CD4-positive, alpha-beta T cell (primary cell): ENCODE measurements around the gene ADH5. TPM values are rescaled to one million over a fixed set of nuclear protein-coding genes. Genes with fewer than 3 reads are reported as not detected.

Experiments used
- ATAC-seq: fragments of 200-7000 bp; cut with Tn5 transposase; one replicate; pipeline ENCODE4 v1.10.0; 2022; ENCODE audit warnings: mild to moderate bottlenecking; ENCODE audit not compliant: poor library complexity
- CTCF ChIA-PET: fragments of 350-600 bp; sonication (Branson Sonifier 250); formaldehyde crosslinking; loops from one replicate; lab custom pipeline; 2021; ENCODE audit warnings: antibody characterized with exemption, inconsistent platforms; lab: Charles Lee
- POLR2A ChIA-PET: fragments of 350-600 bp; sonication (Branson Sonifier 250); formaldehyde crosslinking; loops from one replicate; lab custom pipeline; 2021; ENCODE audit warnings: antibody characterized with exemption, inconsistent platforms; lab: Charles Lee
- DNase-seq, 14 experiments: peaks; one replicate each; pipeline ENCODE4 v3.0.0-alpha.2; 2013 to 2020; ENCODE audit warnings: mixed read lengths in 2 of 14
- H3K27ac ChIP-seq, 2 donors: one replicate each; pipeline versions ENCODE4 v1.5.1 to v1.7.0; 2013; ENCODE audit warnings: low read length in 2 of 2, low read depth in 1 of 2, mild to moderate bottlenecking in 1 of 2
- H3K27me3 ChIP-seq, 2 experiments: 1 replicate in 1 of 2; 2 replicates in 1 of 2; pipeline versions ENCODE4 v1.6.1 to v1.7.0; 2013; ENCODE audit warnings: low read length in 2 of 2, control low read depth in 1 of 2, mild to moderate bottlenecking in 1 of 2, moderate library complexity in 1 of 2; ENCODE audit not compliant: insufficient read depth in 2 of 2, control insufficient read depth in 1 of 2
- H3K36me3 ChIP-seq: one replicate; pipeline ENCODE4 v1.6.1; 2013; ENCODE audit warnings: low read length, control low read depth; ENCODE audit not compliant: insufficient read depth
- H3K4me1 ChIP-seq: one replicate; pipeline ENCODE4 v1.6.1; 2013; ENCODE audit warnings: low read length, control low read depth; ENCODE audit not compliant: insufficient read depth
- H3K4me3 ChIP-seq: one replicate; pipeline ENCODE4 v1.5.1; 2013; ENCODE audit warnings: mild to moderate bottlenecking, low read length, moderate library complexity
- H3K9me3 ChIP-seq, 2 experiments: 1 replicate in 1 of 2; 2 replicates in 1 of 2; pipeline versions ENCODE4 v1.6.1 to v1.7.0; 2013; ENCODE audit warnings: low read length in 2 of 2, mild to moderate bottlenecking in 2 of 2, control low read depth in 1 of 2, moderate library complexity in 1 of 2; ENCODE audit not compliant: control insufficient read depth in 1 of 2, insufficient read depth in 1 of 2
- H3K27ac Mint-ChIP-seq: one replicate; pipeline ENCODE4 v1.8.0; 2020; ENCODE audit warnings: mixed read lengths
- H3K27me3 Mint-ChIP-seq: one replicate; pipeline ENCODE4 v1.8.0; 2021; ENCODE audit warnings: mixed read lengths
- H3K36me3 Mint-ChIP-seq: one replicate; pipeline ENCODE4 v1.8.0; 2021; ENCODE audit warnings: low read depth, mixed read lengths
- H3K4me1 Mint-ChIP-seq: one replicate; pipeline ENCODE4 v1.8.0; 2021; ENCODE audit warnings: low read depth, mixed read lengths
- H3K4me3 Mint-ChIP-seq: one replicate; pipeline ENCODE4 v1.8.0; 2020; ENCODE audit warnings: mild to moderate bottlenecking, mixed read lengths
- H3K9me3 Mint-ChIP-seq: one replicate; pipeline ENCODE4 v1.8.0; 2020; ENCODE audit warnings: mixed read lengths
- CTCF ChIP-seq: fragments of 200-600 bp; IDR thresholded peaks from one replicate; pipeline ENCODE4 v1.8.0; 2022; ENCODE audit warnings: antibody characterized with exemption, mild to moderate bottlenecking
- intact Hi-C, 2 experiments: fragments of 100-400 bp; cut with DNase I in 1 of 2; cut with micrococcal nuclease in 1 of 2; formaldehyde crosslinking; loops; one replicate each; pipeline versions ENCODE4 v1.15.1 to v1.9.0; 2023 to 2025; cut with DNase I, micrococcal nuclease
- total RNA-seq, 174 experiments: library from RNA in 2 of 174; stranded (reverse) in 2 of 174; gene quantifications; one replicate each; pipeline ENCODE4 v1.2.3 and lab custom pipeline; 2021 to 2026

ADH5 gene
- total RNA-seq, 2 experiments from 2014 or later = 49.1 to 52.0 TPM

GRCh38 chr4:99029852-99030251, 58.7 kb downstream of the ADH5 start:
- TF ChIP-seq CTCF = no peak
- Histone ChIP-seq H3K9me3 (no peaks in the 10 kb centered on the region), H3K27me3 (no peaks in the 10 kb centered on the region), H3K27ac (no peak overlapping the region), H3K4me3 (no peak overlapping the region), H3K36me3 (peaks cover 12% of the 10 kb centered on the region), H3K4me1 (peaks cover 5% of the 10 kb centered on the region)
- peaks cover 49% of the 10 kb centered on the region for H3K36me3 Mint-ChIP-seq
- ChIA-PET CTCF (interaction anchor here (1.1 to 2.0 kb wide), 4 partner anchors 11 to 35 kb away, joined by 3 to 11 read pairs (median 4); partner anchors contain the start of gene METAP1), POLR2A (interaction anchor here (1.0 to 1.6 kb wide), 3 partner anchors 34 to 769 kb away, joined by 3 to 7 read pairs (median 7); partner anchors contain the start of genes ADH5, METAP1 and RAP1GDS1)
- H3K4me3 Mint-ChIP-seq = no peak overlapping the region
- peak overlapping the region; percentile 0 for H3K27ac Mint-ChIP-seq
- intact Hi-C loops = loop anchor here in 1 of 2 experiments (5.0 kb wide), 1 partner anchor 33 kb away; the partner anchor contains the start of gene METAP1
- ATAC-seq (no peak), DNase-seq (no peak)
- no peaks in the 10 kb centered on the region for H3K27me3 Mint-ChIP-seq
- H3K4me1 Mint-ChIP-seq = peaks cover 69% of the 10 kb centered on the region
- no peaks in the 10 kb centered on the region for H3K9me3 Mint-ChIP-seq

- Mint-ChIP-seq H3K4me1 (peaks cover 74% of the 10 kb centered on the region), H3K4me3 (no peak overlapping the region), H3K9me3 (no peaks in the 10 kb centered on the region), H3K36me3 (peaks cover 44% of the 10 kb centered on the region), H3K27ac (peak overlapping the region; percentile 0), H3K27me3 (no peaks in the 10 kb centered on the region)
- no peak for TF ChIP-seq CTCF
- no peaks in the 10 kb centered on the region for H3K9me3 ChIP-seq
- peaks cover 12% of the 10 kb centered on the region for H3K4me1 ChIP-seq
- ChIA-PET CTCF (interaction anchor here (1.1 to 2.0 kb wide), 5 partner anchors 12 to 34 kb away, joined by 3 to 11 read pairs (median 3); partner anchors contain the start of gene METAP1), POLR2A (interaction anchor here (1.0 to 1.6 kb wide), 3 partner anchors 34 to 768 kb away, joined by 3 to 7 read pairs (median 7); partner anchors contain the start of genes ADH5, METAP1 and RAP1GDS1)
- H3K27me3 ChIP-seq = no peaks in the 10 kb centered on the region
- ATAC-seq (no peak), DNase-seq (no peak)
- no peak overlapping the region for H3K27ac ChIP-seq
- H3K4me3 ChIP-seq = no peak overlapping the region
- intact Hi-C loops = no loop called here
- H3K36me3 ChIP-seq = peaks cover 10% of the 10 kb centered on the region
Measured at GRCh38 chr4:99029018-99029735, 59.4 kb downstream of the ADH5 start.

GRCh38 chr4:99028187-99028586, 60.4 kb downstream of the ADH5 start:
- H3K36me3 Mint-ChIP-seq = peaks cover 34% of the 10 kb centered on the region

More at GRCh38 chr4:99028187-99028586, 60.4 kb downstream of the ADH5 start:
- intact Hi-C loops = no loop called here
- H3K36me3 ChIP-seq = peaks cover 10% of the 10 kb centered on the region
- H3K27ac ChIP-seq = no peak overlapping the region
- no peak overlapping the region for H3K4me3 Mint-ChIP-seq
- no peaks in the 10 kb centered on the region for H3K9me3 ChIP-seq
- no peak overlapping the region for H3K4me3 ChIP-seq
- TF ChIP-seq CTCF = no peak
- no peaks in the 10 kb centered on the region for H3K9me3 Mint-ChIP-seq
- H3K27ac Mint-ChIP-seq = peak overlapping the region; percentile 12
- no peaks in the 10 kb centered on the region for H3K27me3 ChIP-seq
- H3K4me1 Mint-ChIP-seq = peaks cover 76% of the 10 kb centered on the region
- POLR2A ChIA-PET = no interaction called here
- no peak for ATAC-seq
- peaks cover 12% of the 10 kb centered on the region for H3K4me1 ChIP-seq
- no peak for DNase-seq
- CTCF ChIA-PET = interaction anchor here (1.6 to 2.5 kb wide), 2 partner anchors 19 to 33 kb away, joined by 3 to 6 read pairs; partner anchors contain the start of gene METAP1
- no peaks in the 10 kb centered on the region for H3K27me3 Mint-ChIP-seq
